ENCODE measurements around the gene TCHHL1.
"Not testable (repeated sequence)": the region's sequence is repeated elsewhere in the genome, so short reads cannot be mapped to it uniquely, and the experiment has no call there.

Gene TCHHL1

GRCh38 chr1:152086760-152087159 lies 2.1 kb downstream of the TCHHL1 start:
- no peak for DNase-seq (ENCODE audit: low read depth in 2 of 2)

DNA sequence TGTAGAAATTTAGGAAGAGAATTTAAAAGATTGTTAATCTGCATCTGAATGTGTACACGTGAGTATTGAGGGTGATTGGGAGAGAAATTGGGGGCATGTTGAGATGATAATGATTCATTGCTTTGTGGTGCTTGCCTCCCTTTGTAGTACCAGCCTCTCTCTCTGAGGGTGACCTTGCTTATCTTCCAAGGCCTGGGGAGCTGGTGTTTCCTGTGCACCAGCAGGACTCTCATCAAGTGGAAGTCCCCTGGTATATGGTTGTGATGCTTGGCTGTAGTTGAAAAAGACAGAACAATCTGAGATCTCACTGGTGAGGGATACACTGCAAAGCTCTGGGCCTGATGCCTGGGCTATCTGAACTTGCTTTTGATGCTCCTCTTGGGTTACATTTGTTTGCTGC lies 4.0 kb downstream of the TCHHL1 start:
- no peak for DNase-seq (ENCODE audit: low read depth in 2 of 2)

GRCh38 chr1:152081026-152081425 lies 7.8 kb downstream of the TCHHL1 start:
- not testable (repeated sequence) for DNase-seq (ENCODE audit: low read depth in 2 of 2)

DNA sequence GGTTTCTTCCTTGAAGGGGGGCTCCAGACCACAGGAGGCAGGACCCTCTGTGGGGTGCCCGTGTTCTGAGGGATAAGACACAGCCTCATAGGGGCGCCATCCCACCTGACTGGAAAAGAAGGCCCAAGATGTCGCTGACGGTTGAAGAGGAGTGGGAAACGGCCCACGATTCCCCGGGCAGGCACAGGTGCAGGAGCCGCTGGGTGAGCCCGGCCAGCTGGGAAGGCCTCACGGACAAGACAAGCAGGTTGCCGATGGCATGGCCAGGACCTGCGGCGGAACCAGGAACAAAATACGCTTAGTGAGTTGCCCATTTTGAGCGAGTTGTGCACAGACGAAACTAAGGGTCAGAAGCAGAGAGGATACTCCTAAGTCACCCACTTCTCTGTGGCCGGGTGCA lies 8.4 kb downstream of the TCHHL1 start:
- DNase-seq (ENCODE audit: low read depth in 2 of 2) = not testable (repeated sequence)

GRCh38 chr1:152078831-152079441 lies 9.9 kb downstream of the TCHHL1 start:
- DNase-seq (ENCODE audit: low read depth in 2 of 2) = no peak

DNA sequence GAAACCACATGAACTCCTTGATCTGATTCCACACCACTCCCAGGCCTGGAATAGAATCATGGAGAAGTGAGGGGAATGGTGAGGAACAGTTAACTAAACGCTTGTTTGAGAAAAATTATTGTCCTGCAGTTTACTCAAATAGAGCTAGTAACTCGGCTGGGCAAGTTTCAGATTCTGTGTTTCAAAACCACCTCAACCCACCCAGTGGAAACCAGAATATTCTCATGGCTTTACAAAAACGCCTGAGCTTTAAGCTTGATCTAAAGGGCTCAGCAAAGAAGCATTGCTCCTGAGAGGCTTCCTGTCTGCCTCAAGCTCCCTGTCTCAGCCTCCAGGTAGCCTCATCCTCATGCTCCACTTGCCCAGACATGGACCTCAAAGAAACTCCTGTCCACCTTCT lies 16.6 kb downstream of the TCHHL1 start:
- no peak for DNase-seq (ENCODE audit: low read depth in 2 of 2)

DNA sequence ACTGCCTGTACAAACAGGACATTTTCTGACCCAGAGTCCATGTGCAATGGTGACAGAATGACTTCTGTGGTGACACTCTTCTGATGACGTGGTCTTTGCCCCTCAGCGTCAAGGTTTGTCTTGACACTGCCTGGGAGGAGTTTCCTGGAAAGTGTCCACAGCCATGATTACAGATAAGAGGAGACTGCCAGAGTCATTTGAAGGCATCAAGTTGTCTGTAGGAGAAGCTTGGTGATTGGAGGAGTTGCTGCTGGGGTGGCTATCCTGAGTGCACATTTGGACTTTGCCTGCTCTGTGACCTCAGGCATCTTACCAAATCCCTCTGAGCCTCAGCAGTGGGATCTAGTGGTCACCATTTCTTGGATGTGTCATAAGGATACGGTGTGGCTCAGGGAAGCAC lies 17.7 kb downstream of the TCHHL1 start:
- DNase-seq (ENCODE audit: low read depth in 2 of 2) = no peak

GRCh38 chr1:152067929-152068328 lies 20.9 kb downstream of the TCHHL1 start:
- no peak for DNase-seq (ENCODE audit: low read depth in 2 of 2)

- DNase-seq (ENCODE audit: low read depth in 2 of 2) = no peak
Observed at GRCh38 chr1:152067150-152067549, 21.7 kb downstream of the TCHHL1 start.

DNA sequence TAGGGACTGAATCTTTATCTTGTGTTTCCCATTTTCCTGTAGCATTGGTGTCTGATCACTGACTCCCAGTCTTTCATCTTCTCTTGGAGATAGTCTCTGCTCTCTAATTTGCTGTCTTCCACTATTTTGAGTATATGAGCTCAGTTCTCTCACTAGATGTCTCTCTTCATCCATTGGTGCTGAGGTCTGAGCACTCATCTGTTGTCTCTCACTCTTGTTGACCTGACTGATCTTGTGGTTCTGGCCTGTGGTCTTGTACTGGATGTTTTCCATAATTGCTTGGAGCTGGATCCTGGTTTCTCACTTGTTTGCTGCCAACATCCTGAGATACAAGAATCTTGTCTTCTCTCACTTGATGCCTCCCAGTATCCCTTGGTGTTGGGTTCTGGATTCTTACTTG lies 26.9 kb downstream of the TCHHL1 start:
- DNase-seq (ENCODE audit: low read depth in 2 of 2) = no peak

GRCh38 chr1:152053375-152053774 lies 35.5 kb downstream of the TCHHL1 start:
- DNase-seq (ENCODE audit: low read depth in 2 of 2) = no peak

GRCh38 chr1:152052606-152053005 lies 36.3 kb downstream of the TCHHL1 start:
- DNase-seq (ENCODE audit: low read depth in 2 of 2) = peak; percentile 73 to 74

DNA sequence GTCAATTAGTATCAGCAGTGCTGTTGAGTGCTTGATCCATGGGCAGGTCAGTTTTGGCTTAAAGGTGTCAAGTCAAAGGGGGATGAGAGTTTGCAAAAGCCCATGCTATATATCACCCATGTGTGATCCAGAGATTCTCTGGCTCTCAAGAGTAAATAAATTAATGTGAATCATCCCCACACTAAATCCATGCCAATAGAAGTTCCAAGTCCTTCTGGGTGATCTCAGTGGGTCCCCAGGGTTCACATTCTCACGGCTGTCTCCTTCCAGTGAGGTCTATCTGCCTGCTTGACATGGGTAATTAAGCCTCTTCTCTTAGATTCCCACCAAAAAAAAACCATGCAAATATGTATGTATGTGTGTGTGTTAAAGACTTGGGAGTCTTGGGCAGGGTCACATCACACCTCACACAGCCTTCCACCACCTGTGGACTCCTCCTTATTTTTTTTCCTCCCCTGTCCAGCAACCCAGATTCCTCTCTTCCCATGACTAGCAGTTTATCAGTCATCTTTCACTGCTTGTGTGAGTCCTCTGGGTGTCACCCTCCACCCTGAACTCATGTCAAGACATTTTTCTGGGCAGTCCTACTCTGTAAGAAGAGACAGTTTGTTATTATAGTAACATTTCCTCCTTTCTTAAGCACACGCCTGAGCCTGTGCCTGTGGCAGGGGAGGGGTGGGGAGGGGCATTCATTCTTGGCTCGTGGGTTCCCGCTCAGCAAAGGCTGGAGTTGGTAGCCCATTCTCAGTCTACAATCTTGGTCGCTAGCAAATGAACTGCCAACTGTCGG lies 37.8 kb downstream of the TCHHL1 start:
- no peak for DNase-seq (ENCODE audit: low read depth in 2 of 2)

DNA sequence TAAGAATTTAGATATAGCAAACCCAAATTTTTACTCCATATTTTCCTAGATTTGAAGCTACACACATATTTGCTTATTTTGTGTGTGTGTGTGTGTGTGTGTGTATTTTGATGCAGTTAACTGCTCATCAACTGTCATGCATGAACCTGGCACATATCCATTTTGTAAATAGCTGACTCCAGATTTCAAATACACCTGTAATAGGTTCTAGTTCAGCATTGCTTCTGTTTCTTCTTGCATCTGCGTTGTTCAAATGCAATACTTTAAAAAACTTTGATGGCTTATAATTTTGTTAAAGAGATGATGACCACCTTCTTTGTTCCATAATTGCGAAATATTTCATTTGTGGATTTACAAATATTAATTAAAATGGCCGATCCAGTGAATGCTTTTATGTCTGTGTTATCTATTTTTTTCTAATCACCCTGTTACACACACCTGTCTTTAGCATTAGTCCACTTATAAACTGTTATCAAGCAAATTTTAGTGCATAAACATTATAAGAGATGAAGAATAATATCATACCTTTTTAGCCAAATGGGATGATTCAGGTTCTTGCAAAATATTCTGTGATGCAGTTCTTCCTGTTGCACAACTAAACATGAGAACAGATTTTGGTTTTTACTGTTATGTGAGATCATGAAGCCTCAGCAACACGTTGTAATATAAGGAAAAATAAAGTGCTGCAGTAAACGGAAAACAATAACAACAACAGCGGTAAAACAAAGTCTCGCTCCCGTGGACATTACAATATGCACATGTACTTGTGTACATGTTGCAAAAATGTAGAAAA lies 39.4 kb downstream of the TCHHL1 start:
- DNase-seq (ENCODE audit: low read depth in 2 of 2) = no peak

DNA sequence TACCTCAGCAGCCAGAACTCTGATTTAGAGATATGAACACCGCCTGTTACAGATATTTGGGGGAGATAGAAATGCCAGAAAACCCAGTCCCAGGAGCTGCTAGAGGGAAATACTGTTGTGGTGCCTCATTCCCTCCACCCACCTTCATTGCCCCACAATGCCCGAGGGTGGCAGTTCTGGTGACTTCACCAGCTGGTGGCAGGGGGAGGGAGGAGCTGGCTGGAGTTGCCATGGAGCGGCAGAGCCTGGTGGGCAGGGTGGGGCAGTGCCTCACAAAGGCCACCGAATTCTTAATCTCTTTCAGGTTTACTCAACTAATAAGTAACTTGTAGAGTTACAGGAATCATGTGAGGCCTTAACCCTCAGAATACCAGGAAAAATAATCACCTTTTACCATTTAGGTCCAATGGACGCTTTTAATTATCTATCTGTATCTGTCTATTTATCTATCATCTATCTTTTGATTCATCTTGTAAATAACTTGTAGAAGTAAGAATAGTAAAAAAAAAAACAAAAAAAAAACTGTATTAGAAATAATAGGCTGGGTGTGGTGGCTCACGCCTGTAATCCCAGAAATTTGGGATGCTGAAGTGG lies 40.4 kb downstream of the TCHHL1 start:
- peak; percentile 41 to 50 for DNase-seq (ENCODE audit: low read depth in 2 of 2)

DNA sequence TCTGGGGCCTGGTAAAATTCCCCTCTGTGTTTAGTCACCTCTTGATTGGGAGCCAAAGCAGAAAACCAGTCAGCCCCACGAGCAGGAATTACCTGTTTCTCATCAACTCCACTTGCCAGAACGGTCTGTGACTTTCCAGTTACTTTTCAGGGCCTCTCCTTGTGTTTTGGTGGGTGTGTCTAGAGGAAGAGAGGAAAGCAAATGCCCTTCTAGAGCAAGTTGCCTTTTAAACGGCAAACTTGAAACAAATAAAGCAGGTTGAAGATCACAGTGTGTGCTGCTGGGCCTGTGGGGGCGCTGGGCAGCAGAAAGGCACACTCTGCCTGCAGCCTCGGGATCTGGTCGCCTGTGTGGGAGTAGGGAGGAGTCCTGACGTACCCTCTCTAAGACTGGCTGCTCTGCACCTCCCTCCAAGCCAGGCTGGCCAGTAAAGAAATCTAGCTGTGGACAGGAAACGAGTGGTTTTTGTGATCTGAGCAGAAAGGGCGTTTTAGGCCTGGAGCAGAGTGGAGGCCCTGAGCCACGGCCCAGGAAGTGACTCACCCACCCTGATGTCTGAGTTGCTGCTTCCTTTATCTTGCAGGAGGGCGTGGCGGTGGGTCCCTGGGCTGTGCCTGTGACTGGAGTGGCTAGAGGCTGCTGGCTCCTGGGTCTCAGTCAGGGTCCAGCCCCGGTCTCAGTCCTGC lies 41.0 kb downstream of the TCHHL1 start:
- DNase-seq (ENCODE audit: low read depth in 2 of 2) = peak; percentile 70 to 75

DNA sequence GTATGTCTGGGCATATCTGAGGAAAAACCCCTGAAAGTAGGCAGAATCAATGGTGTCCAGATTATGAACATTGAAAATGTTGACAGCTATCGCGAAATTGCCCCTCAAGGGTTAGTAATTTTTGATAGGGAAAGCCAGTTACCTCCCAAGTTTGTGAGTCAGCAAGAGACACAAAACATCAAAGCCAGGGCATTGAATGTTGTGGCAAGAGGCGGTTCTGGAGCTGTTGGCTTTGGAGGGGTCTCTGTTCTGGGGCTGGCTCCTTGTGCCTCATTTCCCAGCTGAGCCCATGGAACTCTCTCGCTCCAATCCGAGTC lies 41.5 kb downstream of the TCHHL1 start:
- no peak for DNase-seq (ENCODE audit: low read depth in 2 of 2)

DNA sequence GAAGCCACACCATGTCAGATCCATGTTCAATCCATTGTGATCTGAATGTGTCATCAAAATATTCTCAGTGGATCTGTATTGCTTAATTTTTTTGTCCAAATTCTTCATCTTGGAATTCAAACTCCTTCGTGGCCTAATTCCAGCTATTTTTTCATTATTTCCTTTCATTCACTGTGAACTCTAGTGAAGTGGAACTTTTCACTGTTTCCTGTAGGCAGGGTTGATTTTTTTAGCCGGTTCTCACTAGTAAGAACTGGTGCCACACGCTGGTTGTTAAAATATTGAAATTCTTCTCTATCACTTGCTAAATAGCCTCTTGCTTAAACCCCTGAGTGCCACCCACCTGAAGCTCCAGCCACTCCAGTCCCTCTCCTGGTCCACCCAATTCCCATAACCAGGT lies 44.5 kb downstream of the TCHHL1 start:
- no peak for DNase-seq (ENCODE audit: low read depth in 2 of 2)

DNA sequence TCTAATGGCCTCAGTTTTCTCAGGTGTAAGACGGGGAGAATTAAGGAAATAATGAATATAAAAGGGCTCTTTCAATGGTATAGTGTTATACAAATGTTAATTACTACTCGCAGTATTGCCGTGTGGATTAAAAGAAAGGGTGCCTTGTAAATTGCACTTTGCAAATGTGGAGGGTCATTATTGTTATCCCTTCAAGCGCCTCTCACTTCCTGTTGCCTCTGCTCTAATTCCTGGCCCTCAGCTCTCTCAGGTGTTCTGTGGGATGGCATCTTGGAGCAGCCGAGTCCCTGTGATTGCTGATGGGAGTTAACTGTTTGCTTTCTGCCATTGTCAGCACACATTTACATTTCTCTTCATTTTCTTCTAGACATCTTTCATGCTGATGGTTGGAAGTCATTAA lies 45.0 kb downstream of the TCHHL1 start:
- DNase-seq (ENCODE audit: low read depth in 2 of 2) = no peak

DNA sequence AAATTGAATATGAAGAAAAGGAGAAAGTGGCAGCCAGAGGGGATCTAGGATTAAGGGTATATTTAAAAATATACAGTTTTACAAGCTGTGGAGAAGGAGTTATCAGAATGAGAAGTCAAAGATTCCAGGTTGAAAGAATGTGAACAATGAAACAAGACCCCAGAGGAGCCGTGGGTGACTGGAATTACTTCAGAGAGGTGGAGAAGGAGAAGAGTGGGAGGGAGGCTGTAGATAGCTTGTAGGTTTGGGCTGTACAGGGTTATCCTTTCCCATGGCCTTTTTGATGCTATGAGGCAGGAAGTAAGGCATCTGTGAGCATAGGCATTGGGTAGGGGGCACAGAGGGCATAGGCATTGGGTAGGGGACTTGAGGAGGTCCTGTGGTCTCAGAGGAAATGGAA lies 46.8 kb downstream of the TCHHL1 start:
- DNase-seq (ENCODE audit: low read depth in 2 of 2) = no peak

DNA sequence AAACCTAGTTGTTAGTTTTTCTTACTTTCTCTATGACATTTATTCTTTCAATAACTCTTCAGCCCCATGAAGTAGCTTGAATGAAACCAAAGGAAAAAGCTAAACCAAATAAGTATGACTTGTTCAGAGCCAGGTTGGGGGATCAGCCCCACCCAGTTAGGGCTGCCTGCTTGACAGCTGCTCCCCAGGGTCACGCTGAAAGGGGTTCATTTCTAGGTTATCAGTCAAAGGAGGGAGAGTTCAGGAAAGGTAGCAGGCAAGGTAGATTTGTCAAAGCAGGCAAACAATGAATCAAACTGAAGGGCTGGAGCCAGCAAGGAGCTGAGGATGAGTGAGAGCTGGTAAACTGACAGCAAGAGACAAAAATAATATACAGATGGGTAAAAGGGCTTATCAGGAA lies 49.0 kb downstream of the TCHHL1 start:
- no peak for DNase-seq (ENCODE audit: low read depth in 2 of 2)

GRCh38 chr1:152039461-152039860 lies 49.4 kb downstream of the TCHHL1 start:
- no peak for DNase-seq (ENCODE audit: low read depth in 2 of 2)

All from activated CD8-positive, alpha-beta memory T cell treated with anti-CD3 and anti-CD28 coated beads for 4 hours (primary cell).